Body of pancreas (tissue), 4 donors: ENCODE data around the gene SH2B2.

ENCODE experiments used
- POLR2A ChIP-seq, 3 donors: fragments of 450-650 bp; IDR thresholded peaks; one replicate each; pipeline ENCODE4 v1.6.1; 2016; ENCODE audit warnings: antibody characterized with exemption in 3 of 3, mild to moderate bottlenecking in 2 of 3
- TF ChIP-seq, protein P1 (sequence below), 7 experiments: fragments of 450-650 bp in 4 of 7; fragments of 200-600 bp in 3 of 7; sonication (generic) in 3 of 7; IDR thresholded peaks; one replicate each; pipeline ENCODE4 v1.5.1; 2016 to 2019; ENCODE audit warnings: antibody characterized with exemption in 7 of 7

DNA sequence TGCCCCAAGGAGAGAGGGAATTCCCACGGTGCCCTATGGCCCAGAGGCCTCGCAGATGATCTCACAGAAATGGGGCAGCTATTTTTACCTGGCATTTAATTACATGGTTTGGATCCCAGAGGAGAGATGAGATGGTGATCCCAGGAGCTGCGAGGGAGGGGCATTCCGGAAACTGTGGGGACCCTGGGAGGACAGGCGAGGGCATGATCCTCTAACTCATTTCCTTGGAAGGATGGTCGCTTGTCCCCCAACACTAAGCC lies 9.4 kb downstream of the SH2B2 start:
- TF ChIP-seq, protein P1, sequence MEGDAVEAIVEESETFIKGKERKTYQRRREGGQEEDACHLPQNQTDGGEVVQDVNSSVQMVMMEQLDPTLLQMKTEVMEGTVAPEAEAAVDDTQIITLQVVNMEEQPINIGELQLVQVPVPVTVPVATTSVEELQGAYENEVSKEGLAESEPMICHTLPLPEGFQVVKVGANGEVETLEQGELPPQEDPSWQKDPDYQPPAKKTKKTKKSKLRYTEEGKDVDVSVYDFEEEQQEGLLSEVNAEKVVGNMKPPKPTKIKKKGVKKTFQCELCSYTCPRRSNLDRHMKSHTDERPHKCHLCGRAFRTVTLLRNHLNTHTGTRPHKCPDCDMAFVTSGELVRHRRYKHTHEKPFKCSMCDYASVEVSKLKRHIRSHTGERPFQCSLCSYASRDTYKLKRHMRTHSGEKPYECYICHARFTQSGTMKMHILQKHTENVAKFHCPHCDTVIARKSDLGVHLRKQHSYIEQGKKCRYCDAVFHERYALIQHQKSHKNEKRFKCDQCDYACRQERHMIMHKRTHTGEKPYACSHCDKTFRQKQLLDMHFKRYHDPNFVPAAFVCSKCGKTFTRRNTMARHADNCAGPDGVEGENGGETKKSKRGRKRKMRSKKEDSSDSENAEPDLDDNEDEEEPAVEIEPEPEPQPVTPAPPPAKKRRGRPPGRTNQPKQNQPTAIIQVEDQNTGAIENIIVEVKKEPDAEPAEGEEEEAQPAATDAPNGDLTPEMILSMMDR (IDR thresholded peaks at IDR 0.05): no peak
- TF ChIP-seq POLR2A (IDR thresholded peaks at IDR 0.05): no peak
